Stimulated activated naive CD8-positive, alpha-beta T cell treated with anti-CD3 and anti-CD28 coated beads, Interleukin-15, Interleukin-2, amounts not matched to agents 100 U/mL and 50 U/mL, for 24 hours (primary cell): Measurements from ENCODE around the gene OR56B1.
"Not testable (repeated sequence)": the region's sequence is repeated elsewhere in the genome, so short reads cannot be mapped to it uniquely, and the experiment has no call there.

Experiments
- ATAC-seq: fragments of 150-1000 bp; cut with Tn5 transposase; one replicate; pipeline ENCODE4 v1.10.0; 2021
- DNase-seq: peaks from one replicate; pipeline ENCODE4 v3.0.0; 2021

The OR56B1 gene

GRCh38 chr11:5736396-5736795, at the start of gene OR56B1:
Gene OR56B1 (plus strand): TSS chr11:5736448. CDS start chr11:5736517, 69 bp downstream.
- no peak for DNase-seq
- ATAC-seq: no peak

- DNase-seq: no peak
- no peak for ATAC-seq
These were observed 47.8 kb upstream of the OR56B1 start for GRCh38 chr11:5688482-5688881.

- ATAC-seq (peak; percentile 62), DNase-seq (peak; percentile 49)
These were observed 46.7 kb upstream of the OR56B1 start, which contains the start of gene TRIM22 for GRCh38 chr11:5689551-5689983. Gene TRIM22 (plus strand): TSS chr11:5689790. CDS start chr11:5696233, 6,443 bp downstream.

GRCh38 chr11:5690216-5690615, 46.0 kb upstream of the OR56B1 start:
- ATAC-seq: no peak
- no peak for DNase-seq

GRCh38 chr11:5690736-5691135, 45.5 kb upstream of the OR56B1 start:
- DNase-seq: no peak
- no peak for ATAC-seq

- peak; percentile 15 for ATAC-seq
These were observed 44.8 kb upstream of the OR56B1 start for GRCh38 chr11:5691238-5691963.

GRCh38 chr11:5691964-5692361, 44.3 kb upstream of the OR56B1 start:
- no peak for ATAC-seq
- no peak for DNase-seq

More at GRCh38 chr11:5691238-5691963, 44.8 kb upstream of the OR56B1 start:
- DNase-seq: not testable (repeated sequence)

- DNase-seq: no peak
- ATAC-seq: peak; percentile 56
These were observed 41.6 kb upstream of the OR56B1 start for GRCh38 chr11:5694642-5695041.

- ATAC-seq: no peak
- no peak for DNase-seq
These were observed 40.7 kb upstream of the OR56B1 start for GRCh38 chr11:5695580-5695979.

GRCh38 chr11:5696210-5696609, 40.0 kb upstream of the OR56B1 start:
- no peak for DNase-seq
- ATAC-seq: no peak

GRCh38 chr11:5698281-5698680, 38.0 kb upstream of the OR56B1 start:
- DNase-seq (no peak), ATAC-seq (no peak)

- ATAC-seq (no peak), DNase-seq (no peak)
These were observed 35.7 kb upstream of the OR56B1 start for GRCh38 chr11:5700421-5701054.

- ATAC-seq: no peak
- DNase-seq: no peak
These were observed 35.1 kb upstream of the OR56B1 start for GRCh38 chr11:5701055-5701577.

- DNase-seq (no peak), ATAC-seq (peak; percentile 28)
These were observed 32.3 kb upstream of the OR56B1 start for GRCh38 chr11:5703741-5704536.

- no peak for ATAC-seq
These were observed 30.6 kb upstream of the OR56B1 start for GRCh38 chr11:5705688-5706087.

GRCh38 chr11:5712507-5712906, 23.7 kb upstream of the OR56B1 start:
- DNase-seq: no peak
- ATAC-seq: peak; percentile 32

More at GRCh38 chr11:5705688-5706087, 30.6 kb upstream of the OR56B1 start:
- no peak for DNase-seq

- ATAC-seq (no peak), DNase-seq (no peak)
These were observed 22.6 kb upstream of the OR56B1 start for GRCh38 chr11:5713695-5714094.

GRCh38 chr11:5716518-5716917, 19.7 kb upstream of the OR56B1 start:
- not testable (repeated sequence) for ATAC-seq, DNase-seq

GRCh38 chr11:5719703-5720495, 16.3 kb upstream of the OR56B1 start:
- no peak for DNase-seq
- no peak for ATAC-seq

- ATAC-seq (no peak), DNase-seq (no peak)
These were observed 13.6 kb upstream of the OR56B1 start for GRCh38 chr11:5722622-5723021.

GRCh38 chr11:5726351-5726750, 9.9 kb upstream of the OR56B1 start:
- ATAC-seq (no peak), DNase-seq (no peak)

- ATAC-seq (no peak), DNase-seq (no peak)
These were observed 8.6 kb upstream of the OR56B1 start for GRCh38 chr11:5727691-5728090.
